D721Med (cell line): Measurements from ENCODE around the gene GNG2.

Experiments used
- DNase-seq: peaks from one replicate; pipeline ENCODE4 v3.0.0; 2011; ENCODE audit warnings: low spot score; ENCODE audit not compliant: insufficient read length
- FAIRE-seq: peaks from 2 replicates; lab custom pipeline; 2011; peaks lifted over from hg19 to GRCh38; lab: Jason Lieb, UNC
- CTCF ChIP-seq: IDR thresholded peaks from 2 replicates; pipeline ENCODE4 v1.5.1; 2012; ENCODE audit warnings: mild to moderate bottlenecking, control low read depth; ENCODE audit not compliant: insufficient read depth; ENCODE audit errors: missing control alignments

Gene GNG2

DNA sequence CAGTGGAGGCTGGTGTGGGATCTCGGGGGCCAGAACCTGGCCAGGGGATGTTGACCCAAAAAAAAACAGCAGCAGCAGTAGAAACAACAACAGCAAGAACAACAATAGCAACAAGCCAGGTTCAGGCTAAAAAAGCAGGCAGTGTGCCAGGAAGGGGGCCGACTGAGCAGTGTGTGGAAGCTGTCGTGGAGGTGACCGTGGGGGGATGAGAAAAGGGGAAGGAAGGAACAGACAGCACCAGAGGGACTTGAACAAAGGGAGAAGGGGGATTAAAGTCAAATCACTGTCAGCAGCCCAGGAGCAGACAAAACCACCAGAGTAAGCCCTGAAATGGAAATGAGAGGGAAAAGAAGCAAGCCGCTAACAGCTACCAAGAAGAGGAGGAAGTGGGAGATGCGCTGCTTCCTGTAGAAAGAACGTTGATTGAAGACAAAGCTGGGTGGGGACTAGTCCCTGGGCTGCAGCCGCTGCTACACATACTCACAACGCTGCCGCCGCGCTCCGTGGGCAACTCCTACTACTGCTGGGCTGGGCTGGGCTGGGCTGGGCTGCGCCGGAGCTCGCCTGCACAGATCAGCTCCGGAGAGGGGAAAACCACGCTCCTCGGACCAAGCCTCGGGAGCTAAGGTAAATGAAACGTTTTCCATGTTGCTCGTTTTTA lies at the start of gene GNG2:
TSS of gene GNG2 (plus strand) at position 449 of the 661 bp plus-strand sequence. CDS start 90,067 bp downstream, outside the sequence.
- no peak for DNase-seq
- no peak for TF ChIP-seq CTCF
- FAIRE-seq = no peak

GRCh38 chr14:51811706-51812105 lies 48.7 kb upstream of the GNG2 start:
- no peak for FAIRE-seq
- no peak for TF ChIP-seq CTCF

GRCh38 chr14:51816031-51816430 lies 44.4 kb upstream of the GNG2 start:
- DNase-seq = no peak
- FAIRE-seq = no peak
- TF ChIP-seq CTCF = no peak

More at GRCh38 chr14:51811706-51812105, 48.7 kb upstream of the GNG2 start:
- no peak for DNase-seq

- TF ChIP-seq CTCF = no peak
- DNase-seq (no peak), FAIRE-seq (no peak)
Measured at GRCh38 chr14:51817326-51817725, 43.1 kb upstream of the GNG2 start.

- FAIRE-seq (no peak), DNase-seq (no peak)
Measured at GRCh38 chr14:51818748-51819380, 41.5 kb upstream of the GNG2 start.

DNA sequence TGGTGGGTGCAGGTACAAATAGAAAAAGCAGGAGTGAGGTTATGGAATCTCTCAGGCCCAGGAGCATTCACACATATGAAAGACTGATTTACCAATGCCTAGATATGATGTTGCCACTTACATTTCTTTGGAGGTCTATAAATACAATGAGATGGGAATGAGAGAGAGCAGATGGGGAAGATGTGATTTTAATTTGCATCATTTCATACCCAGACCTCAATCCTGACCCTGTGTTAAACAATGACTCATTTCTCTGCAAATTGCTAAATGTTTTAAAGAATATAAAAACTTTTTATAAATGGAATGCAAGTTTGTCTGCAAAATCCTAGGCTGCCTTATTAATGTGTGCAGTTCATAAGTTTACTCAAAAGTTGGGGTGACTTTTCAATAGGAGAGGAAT lies 38.6 kb upstream of the GNG2 start:
- no peak for TF ChIP-seq CTCF
- FAIRE-seq (no peak), DNase-seq (no peak)

More at GRCh38 chr14:51818748-51819380, 41.5 kb upstream of the GNG2 start:
- TF ChIP-seq CTCF = no peak

DNA sequence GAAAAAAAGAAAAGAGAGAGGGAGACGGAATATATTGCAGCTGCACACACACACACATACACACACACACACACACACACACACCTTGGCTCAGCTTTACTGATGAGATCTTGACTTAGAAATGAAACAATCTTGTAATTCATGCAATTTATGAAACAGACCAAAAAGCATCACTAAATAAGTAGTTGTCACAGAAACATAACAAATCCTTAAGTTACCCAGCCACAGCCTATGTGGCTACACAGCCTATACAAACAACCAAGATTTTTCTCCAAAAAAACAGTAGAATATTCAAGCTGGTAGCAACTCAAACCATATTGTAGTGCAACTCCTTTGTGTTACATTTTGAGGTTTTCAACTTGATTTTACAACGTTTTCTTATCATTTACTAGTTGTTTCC lies 37.9 kb upstream of the GNG2 start:
- DNase-seq (no peak), FAIRE-seq (no peak)
- no peak for TF ChIP-seq CTCF
